OCI-LY1 (cell line): ENCODE data around the gene DPH5.
"Not testable (repeated sequence)": the region's sequence is repeated elsewhere in the genome, so short reads cannot be mapped to it uniquely, and the experiment has no call there.

Source experiments
- H2AFZ ChIP-seq: fragments of 200-600 bp; sonication (generic), shearing (Covaris generic); 2 replicates; pipeline ENCODE4 v1.6.0; 2014; ENCODE audit warnings: antibody characterized with exemption, mild to moderate bottlenecking, low read length
- H3F3A ChIP-seq: fragments of 200-600 bp; sonication (generic), shearing (Covaris generic); 2 replicates; pipeline ENCODE4 v1.6.0; 2014; ENCODE audit warnings: mild to moderate bottlenecking, antibody characterized with exemption, low read length, moderate library complexity; ENCODE audit not compliant: insufficient read depth
- H3K27ac ChIP-seq: fragments of 200-600 bp; sonication (generic); 2 replicates; pipeline ENCODE4 v1.5.1; 2014; ENCODE audit warnings: low read length, mixed run types, mild to moderate bottlenecking, low read depth; ENCODE audit not compliant: poor library complexity, severe bottlenecking
- H3K27me3 ChIP-seq: fragments of 200-600 bp; sonication (generic); 2 replicates; pipeline ENCODE4 v1.6.0; 2014; ENCODE audit warnings: antibody characterized with exemption, mild to moderate bottlenecking, low read length, moderate library complexity; ENCODE audit not compliant: insufficient read depth
- H3K36me3 ChIP-seq: fragments of 200-600 bp; sonication (generic); 2 replicates; pipeline ENCODE4 v1.6.1; 2014; ENCODE audit warnings: mild to moderate bottlenecking, antibody characterized with exemption, low read length, moderate library complexity, mixed read lengths; ENCODE audit not compliant: insufficient read depth
- H3K4me1 ChIP-seq: fragments of 200-600 bp; sonication (generic); 2 replicates; pipeline ENCODE4 v1.5.1; 2014; ENCODE audit warnings: mild to moderate bottlenecking, low read length, moderate library complexity; ENCODE audit not compliant: insufficient read depth, severe bottlenecking
- H3K4me2 ChIP-seq: fragments of 200-600 bp; sonication (generic), shearing (Covaris generic); 2 replicates; pipeline ENCODE4 v1.6.1; 2014; ENCODE audit warnings: low read length
- H3K4me3 ChIP-seq: fragments of 200-600 bp; sonication (generic); 2 replicates; pipeline ENCODE4 v1.5.1; 2014; ENCODE audit warnings: low read length, low read depth, mild to moderate bottlenecking, mixed read lengths; ENCODE audit not compliant: poor library complexity, severe bottlenecking
- H3K79me2 ChIP-seq: fragments of 200-600 bp; shearing (Covaris generic); 2 replicates; pipeline ENCODE4 v1.6.1; 2016; ENCODE audit warnings: mixed run types, low read length, mixed read lengths; ENCODE audit not compliant: insufficient read depth
- H3K9ac ChIP-seq: fragments of 200-600 bp; sonication (generic), shearing (Covaris generic); 2 replicates; pipeline ENCODE4 v1.6.1; 2014; ENCODE audit warnings: mild to moderate bottlenecking, low read length, mixed read lengths
- H3K9me2 ChIP-seq: fragments of 200-600 bp; sonication (generic), shearing (Covaris generic); 2 replicates; pipeline ENCODE4 v1.6.1; 2014; ENCODE audit warnings: low read depth, mild to moderate bottlenecking, low read length, mixed read lengths
- H3K9me3 ChIP-seq: fragments of 200-600 bp; shearing (Covaris generic); 2 replicates; pipeline ENCODE4 v1.6.1; 2014; ENCODE audit warnings: low read length, mixed read lengths
- H4K20me1 ChIP-seq: fragments of 200-600 bp; sonication (generic), shearing (Covaris generic); 2 replicates; pipeline ENCODE4 v1.6.0; 2016; ENCODE audit warnings: mild to moderate bottlenecking, low read length; ENCODE audit not compliant: insufficient read depth
- EZH2 ChIP-seq: fragments of 200-600 bp; sonication (generic), shearing (Covaris generic); IDR thresholded peaks from 2 replicates; pipeline ENCODE4 v1.8.0; 2017; ENCODE audit warnings: borderline replicate concordance, mixed run types, mild to moderate bottlenecking, antibody characterized with exemption, low read length, moderate library complexity, mixed read lengths
- TF ChIP-seq, protein P1 (sequence below): fragments of 200-600 bp; sonication (generic), shearing (Covaris generic); IDR thresholded peaks from 2 replicates; pipeline ENCODE4 v1.5.1; 2017; ENCODE audit warnings: mild to moderate bottlenecking, antibody characterized with exemption, low read length, moderate library complexity, mixed read lengths

Gene DPH5

DNA sequence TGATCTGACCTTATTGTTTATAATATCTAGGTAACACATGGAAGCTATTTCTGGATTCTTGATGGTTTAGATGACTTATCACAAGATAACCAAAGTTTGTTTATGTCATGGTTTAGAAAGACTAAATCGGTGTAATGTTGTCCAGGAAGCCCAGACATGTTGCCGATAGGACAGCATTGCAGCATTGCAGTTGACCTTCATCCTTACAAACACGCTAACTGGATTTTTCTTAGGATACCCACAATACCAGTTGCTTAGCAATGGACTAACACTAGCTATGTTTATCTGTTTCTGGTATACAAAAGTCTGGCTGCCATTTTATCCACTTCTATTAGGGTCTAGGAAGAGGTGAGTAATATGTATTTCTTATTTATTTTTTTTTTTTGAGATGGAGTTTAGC, 11.7 kb upstream of the DPH5 start:
- TF ChIP-seq, protein P1, sequence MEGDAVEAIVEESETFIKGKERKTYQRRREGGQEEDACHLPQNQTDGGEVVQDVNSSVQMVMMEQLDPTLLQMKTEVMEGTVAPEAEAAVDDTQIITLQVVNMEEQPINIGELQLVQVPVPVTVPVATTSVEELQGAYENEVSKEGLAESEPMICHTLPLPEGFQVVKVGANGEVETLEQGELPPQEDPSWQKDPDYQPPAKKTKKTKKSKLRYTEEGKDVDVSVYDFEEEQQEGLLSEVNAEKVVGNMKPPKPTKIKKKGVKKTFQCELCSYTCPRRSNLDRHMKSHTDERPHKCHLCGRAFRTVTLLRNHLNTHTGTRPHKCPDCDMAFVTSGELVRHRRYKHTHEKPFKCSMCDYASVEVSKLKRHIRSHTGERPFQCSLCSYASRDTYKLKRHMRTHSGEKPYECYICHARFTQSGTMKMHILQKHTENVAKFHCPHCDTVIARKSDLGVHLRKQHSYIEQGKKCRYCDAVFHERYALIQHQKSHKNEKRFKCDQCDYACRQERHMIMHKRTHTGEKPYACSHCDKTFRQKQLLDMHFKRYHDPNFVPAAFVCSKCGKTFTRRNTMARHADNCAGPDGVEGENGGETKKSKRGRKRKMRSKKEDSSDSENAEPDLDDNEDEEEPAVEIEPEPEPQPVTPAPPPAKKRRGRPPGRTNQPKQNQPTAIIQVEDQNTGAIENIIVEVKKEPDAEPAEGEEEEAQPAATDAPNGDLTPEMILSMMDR, result no peak
- Histone ChIP-seq H3K36me3 (peaks cover 62% of the 10 kb centered on the region), H3K4me1 (no peaks in the 10 kb centered on the region)

DNA sequence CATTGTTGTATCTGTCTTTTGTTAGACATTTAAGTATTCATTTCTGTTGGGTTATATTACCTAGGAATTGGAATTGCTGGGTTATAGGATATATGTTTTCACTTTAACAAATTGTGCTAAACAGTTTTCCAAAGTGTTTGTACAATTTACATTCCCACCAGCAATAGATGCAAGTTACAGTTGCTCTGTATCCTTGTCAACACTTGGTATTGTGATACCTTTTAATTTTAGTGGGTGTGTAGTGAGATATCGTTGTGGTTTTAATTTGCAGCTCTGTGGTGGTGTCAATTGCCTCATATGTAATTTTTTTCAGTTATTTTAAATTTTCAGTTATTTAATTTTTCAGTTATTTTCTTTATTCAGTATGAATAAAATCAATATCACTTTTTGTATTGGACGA, 7.4 kb upstream of the DPH5 start:
- no peak overlapping the region for H3K9ac ChIP-seq
- no peak overlapping the region for H3K4me2 ChIP-seq
- H3K36me3 ChIP-seq, result peaks cover 47% of the 10 kb centered on the region
- no peak overlapping the region for H3K27ac ChIP-seq
- no peak overlapping the region for H2AFZ ChIP-seq
- H3F3A ChIP-seq, result no peaks in the 10 kb centered on the region
- peaks cover 8% of the 10 kb centered on the region for H3K4me1 ChIP-seq
- peaks cover 24% of the 10 kb centered on the region for H3K79me2 ChIP-seq
- TF ChIP-seq EZH2, result no peak
- TF ChIP-seq, protein P1, result no peak
- no peaks in the 10 kb centered on the region for H4K20me1 ChIP-seq
- H3K9me3 ChIP-seq, result peaks cover 4% of the 10 kb centered on the region
- no peaks in the 10 kb centered on the region for H3K27me3 ChIP-seq
- no peaks in the 10 kb centered on the region for H3K9me2 ChIP-seq
- H3K4me3 ChIP-seq, result no peak overlapping the region

More for the DNA sequence above, 11.7 kb upstream of the DPH5 start:
- Histone ChIP-seq H3K27ac (no peak overlapping the region), H2AFZ (no peak overlapping the region), H3K9me2 (no peaks in the 10 kb centered on the region), H3K27me3 (no peaks in the 10 kb centered on the region), H4K20me1 (no peaks in the 10 kb centered on the region), H3K9ac (no peak overlapping the region), H3K9me3 (peaks cover 16% of the 10 kb centered on the region), H3K4me2 (no peak overlapping the region), H3K79me2 (peaks cover 17% of the 10 kb centered on the region), H3K4me3 (no peak overlapping the region), H3F3A (no peaks in the 10 kb centered on the region)

DNA sequence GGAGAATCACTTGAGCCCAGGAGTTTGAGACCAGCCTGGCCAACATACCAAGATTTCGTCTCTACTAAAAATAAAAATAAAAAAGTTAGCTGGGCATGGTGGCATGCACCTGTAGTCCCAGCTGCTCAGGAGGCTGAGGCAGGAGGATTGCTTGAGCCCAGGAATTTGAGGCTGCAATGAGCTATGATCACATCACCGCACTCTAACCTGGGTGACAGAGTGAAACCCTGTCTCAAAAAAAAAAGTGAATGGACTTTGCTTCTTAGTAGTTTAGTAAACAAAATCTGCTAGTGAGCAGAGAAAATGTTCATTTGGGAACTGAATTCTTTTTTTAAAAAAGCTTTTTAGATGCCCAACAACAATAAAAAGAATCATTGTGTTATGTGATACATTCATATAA, 6.5 kb upstream of the DPH5 start:
- H3K4me1 ChIP-seq, result peaks cover 17% of the 10 kb centered on the region
- not testable (repeated sequence) for H3K9me3 ChIP-seq, H3K27me3 ChIP-seq, H3K9me2 ChIP-seq, H3K4me2 ChIP-seq, H3K27ac ChIP-seq, H3K4me3 ChIP-seq, H3F3A ChIP-seq, H3K9ac ChIP-seq, H2AFZ ChIP-seq, H4K20me1 ChIP-seq
- H3K36me3 ChIP-seq, result peaks cover 42% of the 10 kb centered on the region
- H3K79me2 ChIP-seq, result peaks cover 27% of the 10 kb centered on the region

DNA sequence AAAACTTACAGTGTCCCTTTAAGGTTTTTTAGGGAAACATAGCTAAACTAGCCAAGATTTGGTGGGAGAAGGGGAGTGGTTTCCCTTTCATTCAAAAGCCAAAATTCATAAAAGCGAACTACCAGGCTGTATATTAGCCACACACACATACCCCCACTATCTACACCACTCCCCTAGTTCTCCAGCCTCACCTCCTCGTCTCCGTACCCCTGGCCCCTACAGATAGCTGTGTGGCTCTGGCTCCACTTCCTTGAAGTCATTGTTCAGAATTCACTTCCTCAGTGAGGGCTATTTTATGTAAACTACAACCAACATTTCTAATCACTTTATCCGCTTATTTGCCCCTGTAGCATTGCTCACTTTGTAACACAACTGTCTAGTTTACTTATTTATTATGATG, 5.3 kb upstream of the DPH5 start:
- H3K36me3 ChIP-seq, result peaks cover 33% of the 10 kb centered on the region

More for the DNA sequence above, 5.3 kb upstream of the DPH5 start:
- peaks cover 25% of the 10 kb centered on the region for H3K4me1 ChIP-seq
- TF ChIP-seq, protein P1, result no peak
- TF ChIP-seq EZH2, result no peak
- H4K20me1 ChIP-seq, result no peaks in the 10 kb centered on the region
- H2AFZ ChIP-seq, result no peak overlapping the region
- no peaks in the 10 kb centered on the region for H3K9me2 ChIP-seq
- H3K27me3 ChIP-seq, result no peaks in the 10 kb centered on the region
- no peak overlapping the region for H3K9ac ChIP-seq
- no peaks in the 10 kb centered on the region for H3F3A ChIP-seq
- H3K27ac ChIP-seq, result no peak overlapping the region
- no peak overlapping the region for H3K4me3 ChIP-seq
- peaks cover 39% of the 10 kb centered on the region for H3K79me2 ChIP-seq
- no peak overlapping the region for H3K4me2 ChIP-seq
- H3K9me3 ChIP-seq, result peaks cover 3% of the 10 kb centered on the region; the same call in 1 of the 2 replicates
